ENCODE data around the gene ALDH7A1.

DNA sequence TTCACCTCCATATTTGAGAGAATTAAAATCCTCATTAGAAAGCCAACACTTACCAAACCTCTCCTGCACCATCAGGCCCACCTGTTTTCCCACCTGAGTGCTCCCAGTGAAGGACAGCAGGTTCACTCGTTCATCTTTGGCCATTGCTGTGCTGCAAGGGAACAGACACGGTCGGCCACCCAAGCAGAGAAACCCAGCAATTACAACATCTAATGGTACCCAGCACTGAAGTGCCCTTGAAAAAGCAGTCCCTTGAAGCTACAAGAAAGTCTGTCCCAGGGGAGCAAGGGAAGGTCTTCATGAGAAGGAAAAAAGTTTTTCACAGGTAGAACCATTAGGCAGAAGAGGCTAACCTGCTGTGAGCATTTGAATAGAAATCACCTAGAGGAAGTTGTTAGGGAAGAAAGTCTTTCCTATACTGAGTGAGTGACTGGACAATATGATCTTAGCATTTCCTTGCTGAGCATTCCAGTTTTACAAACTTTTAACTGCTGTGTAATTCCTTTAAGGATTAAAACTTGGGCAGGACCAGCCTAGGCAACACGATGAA, 26.7 kb downstream of the ALDH7A1 start:
- no peak for TF ChIP-seq TAF1 (IDR thresholded peaks at IDR 0.05; ENCODE audit: borderline replicate concordance, insufficient read depth, low read length)
- no peak for TF ChIP-seq POLR2AphosphoS5 (IDR thresholded peaks at IDR 0.05; ENCODE audit: low read depth, low read length)
- TF ChIP-seq, protein P1, sequence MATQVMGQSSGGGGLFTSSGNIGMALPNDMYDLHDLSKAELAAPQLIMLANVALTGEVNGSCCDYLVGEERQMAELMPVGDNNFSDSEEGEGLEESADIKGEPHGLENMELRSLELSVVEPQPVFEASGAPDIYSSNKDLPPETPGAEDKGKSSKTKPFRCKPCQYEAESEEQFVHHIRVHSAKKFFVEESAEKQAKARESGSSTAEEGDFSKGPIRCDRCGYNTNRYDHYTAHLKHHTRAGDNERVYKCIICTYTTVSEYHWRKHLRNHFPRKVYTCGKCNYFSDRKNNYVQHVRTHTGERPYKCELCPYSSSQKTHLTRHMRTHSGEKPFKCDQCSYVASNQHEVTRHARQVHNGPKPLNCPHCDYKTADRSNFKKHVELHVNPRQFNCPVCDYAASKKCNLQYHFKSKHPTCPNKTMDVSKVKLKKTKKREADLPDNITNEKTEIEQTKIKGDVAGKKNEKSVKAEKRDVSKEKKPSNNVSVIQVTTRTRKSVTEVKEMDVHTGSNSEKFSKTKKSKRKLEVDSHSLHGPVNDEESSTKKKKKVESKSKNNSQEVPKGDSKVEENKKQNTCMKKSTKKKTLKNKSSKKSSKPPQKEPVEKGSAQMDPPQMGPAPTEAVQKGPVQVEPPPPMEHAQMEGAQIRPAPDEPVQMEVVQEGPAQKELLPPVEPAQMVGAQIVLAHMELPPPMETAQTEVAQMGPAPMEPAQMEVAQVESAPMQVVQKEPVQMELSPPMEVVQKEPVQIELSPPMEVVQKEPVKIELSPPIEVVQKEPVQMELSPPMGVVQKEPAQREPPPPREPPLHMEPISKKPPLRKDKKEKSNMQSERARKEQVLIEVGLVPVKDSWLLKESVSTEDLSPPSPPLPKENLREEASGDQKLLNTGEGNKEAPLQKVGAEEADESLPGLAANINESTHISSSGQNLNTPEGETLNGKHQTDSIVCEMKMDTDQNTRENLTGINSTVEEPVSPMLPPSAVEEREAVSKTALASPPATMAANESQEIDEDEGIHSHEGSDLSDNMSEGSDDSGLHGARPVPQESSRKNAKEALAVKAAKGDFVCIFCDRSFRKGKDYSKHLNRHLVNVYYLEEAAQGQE (IDR thresholded peaks at IDR 0.05; ENCODE audit: insufficient read depth in 1 of 2, low read depth in 2 of 2, low read length in 2 of 2): no peak
- no peak for TF ChIP-seq SIN3A (IDR thresholded peaks at IDR 0.05; ENCODE audit: borderline replicate concordance, insufficient read depth, low read length)
- TF ChIP-seq FOXP2 (optimal IDR thresholded peaks at IDR 0.05; ENCODE audit: borderline replicate concordance, extremely low read depth, extremely low read length, insufficient read depth): no peak

Data from PFSK-1 (cell line).